Measurements from ENCODE around the gene ITGB5.

Gene ITGB5

DNA sequence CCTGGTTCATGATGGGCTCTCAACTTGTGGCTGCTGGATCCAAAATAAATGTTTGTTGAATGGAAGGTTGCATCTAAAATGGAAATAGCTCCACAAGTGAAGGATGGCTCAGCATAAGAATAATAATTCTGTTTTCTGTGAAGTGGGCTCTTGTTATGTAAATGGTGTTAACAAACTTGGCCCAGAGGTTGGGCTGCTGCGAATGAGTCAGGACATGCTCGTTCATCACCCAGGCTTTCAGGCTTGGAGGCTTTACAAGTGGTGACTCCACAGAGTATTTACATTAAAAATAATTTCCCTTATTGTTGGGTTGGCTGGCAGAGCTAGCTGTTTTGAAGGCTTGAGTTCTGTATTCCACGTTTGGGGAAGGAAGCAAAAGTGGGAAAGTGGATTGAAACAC, 60.5 kb downstream of the ITGB5 start:
- in situ Hi-C loops (cut with MboI; ENCODE audit: low pct_unique_long_range_greater_than_20kb, low sequenced_read_pairs), result no loop called here
- no peak for DNase-seq

GRCh38 chr3:124824286-124824915, 62.8 kb downstream of the ITGB5 start:
- in situ Hi-C loops (cut with MboI; ENCODE audit: low pct_unique_long_range_greater_than_20kb, low sequenced_read_pairs), result no loop called here

GRCh38 chr3:124823648-124824047, 63.5 kb downstream of the ITGB5 start:
- in situ Hi-C loops (cut with MboI; ENCODE audit: low pct_unique_long_range_greater_than_20kb, low sequenced_read_pairs), result no loop called here
- DNase-seq, result no peak

More at GRCh38 chr3:124824286-124824915, 62.8 kb downstream of the ITGB5 start:
- no peak for DNase-seq

GRCh38 chr3:124823206-124823605, 64.0 kb downstream of the ITGB5 start:
- DNase-seq, result no peak
- in situ Hi-C loops (cut with MboI; ENCODE audit: low pct_unique_long_range_greater_than_20kb, low sequenced_read_pairs), result no loop called here

- in situ Hi-C loops (cut with MboI; ENCODE audit: low pct_unique_long_range_greater_than_20kb, low sequenced_read_pairs), result no loop called here
- DNase-seq, result no peak
These were observed 65.8 kb downstream of the ITGB5 start for GRCh38 chr3:124821356-124821755.

DNA sequence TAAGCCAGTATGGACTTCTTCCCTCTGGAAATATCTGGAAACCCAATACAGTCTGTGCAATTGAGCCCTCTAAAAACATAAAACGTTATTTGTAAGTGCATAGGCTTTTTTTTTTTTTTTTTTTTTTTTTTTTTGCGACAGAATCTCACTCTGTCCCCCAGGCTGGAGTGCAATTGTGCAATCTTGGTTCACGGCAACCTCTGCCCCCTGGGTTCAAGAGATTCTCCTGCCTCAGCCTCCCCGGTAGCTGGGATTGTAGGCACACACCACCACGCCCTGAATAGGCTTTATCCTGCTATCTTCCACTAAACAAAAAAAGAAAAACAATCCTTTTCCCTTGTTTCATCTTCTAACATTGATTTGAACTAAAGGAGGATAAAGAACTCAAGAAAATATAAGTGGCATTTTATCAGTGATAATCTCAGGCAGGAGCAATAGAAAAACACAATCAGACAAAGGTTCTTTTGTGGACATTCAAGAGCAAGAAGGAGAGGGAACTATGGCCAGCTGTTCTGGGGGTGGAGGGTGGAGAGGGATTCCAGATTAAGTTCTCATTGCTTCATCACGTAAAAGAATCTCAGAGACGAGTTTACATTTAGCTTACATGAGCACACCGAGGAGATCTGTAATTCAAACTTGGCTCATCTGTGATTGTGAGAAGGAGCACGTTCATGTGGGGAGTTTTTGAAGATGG, 68.6 kb downstream of the ITGB5 start:
- no peak for DNase-seq
- in situ Hi-C loops (cut with MboI; ENCODE audit: low pct_unique_long_range_greater_than_20kb, low sequenced_read_pairs), result no loop called here

GRCh38 chr3:124817079-124817478, 70.1 kb downstream of the ITGB5 start:
- no peak for DNase-seq
- in situ Hi-C loops (cut with MboI; ENCODE audit: low pct_unique_long_range_greater_than_20kb, low sequenced_read_pairs), result no loop called here

DNA sequence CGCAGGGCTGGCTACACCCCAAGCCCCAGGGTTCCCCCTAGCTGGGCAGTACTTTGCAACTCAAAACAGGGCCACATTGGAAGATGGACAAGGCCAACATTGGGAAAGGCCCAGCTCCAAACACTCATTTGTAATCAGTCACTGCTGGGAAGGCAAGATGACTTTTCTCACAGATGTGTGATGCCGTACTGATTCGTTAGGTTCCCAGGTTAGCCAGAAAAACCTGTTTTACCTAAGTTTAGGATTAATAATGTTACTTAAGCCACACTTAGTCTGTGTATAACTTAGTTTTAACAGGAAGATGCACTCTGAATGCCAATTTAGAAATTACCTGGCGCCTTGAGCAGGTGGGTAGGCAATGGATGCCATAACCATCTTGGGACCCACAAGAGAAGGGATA, 71.0 kb downstream of the ITGB5 start:
- no peak for DNase-seq
- in situ Hi-C loops (cut with MboI; ENCODE audit: low pct_unique_long_range_greater_than_20kb, low sequenced_read_pairs), result no loop called here

DNA sequence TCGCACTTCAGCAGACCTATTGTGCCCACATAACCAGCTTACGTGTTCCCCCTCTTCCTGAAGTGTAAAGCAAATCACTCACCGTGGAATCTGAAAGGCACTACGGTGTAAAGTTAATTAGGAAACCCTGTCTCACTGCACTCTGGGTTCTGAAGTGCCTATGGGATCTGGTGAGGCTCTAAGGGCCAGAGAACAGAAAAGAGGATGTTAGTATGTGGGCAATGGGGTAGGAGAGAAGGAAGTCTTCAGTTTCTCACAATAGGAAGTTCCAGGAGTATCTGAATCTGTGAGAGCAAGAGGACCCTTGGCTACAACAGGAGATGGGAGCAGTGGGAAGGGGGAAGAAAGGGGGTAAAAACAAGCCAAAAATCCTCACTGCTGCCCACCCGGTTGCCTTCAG, 71.4 kb downstream of the ITGB5 start:
- DNase-seq, result no peak
- in situ Hi-C loops (cut with MboI; ENCODE audit: low pct_unique_long_range_greater_than_20kb, low sequenced_read_pairs), result no loop called here

DNA sequence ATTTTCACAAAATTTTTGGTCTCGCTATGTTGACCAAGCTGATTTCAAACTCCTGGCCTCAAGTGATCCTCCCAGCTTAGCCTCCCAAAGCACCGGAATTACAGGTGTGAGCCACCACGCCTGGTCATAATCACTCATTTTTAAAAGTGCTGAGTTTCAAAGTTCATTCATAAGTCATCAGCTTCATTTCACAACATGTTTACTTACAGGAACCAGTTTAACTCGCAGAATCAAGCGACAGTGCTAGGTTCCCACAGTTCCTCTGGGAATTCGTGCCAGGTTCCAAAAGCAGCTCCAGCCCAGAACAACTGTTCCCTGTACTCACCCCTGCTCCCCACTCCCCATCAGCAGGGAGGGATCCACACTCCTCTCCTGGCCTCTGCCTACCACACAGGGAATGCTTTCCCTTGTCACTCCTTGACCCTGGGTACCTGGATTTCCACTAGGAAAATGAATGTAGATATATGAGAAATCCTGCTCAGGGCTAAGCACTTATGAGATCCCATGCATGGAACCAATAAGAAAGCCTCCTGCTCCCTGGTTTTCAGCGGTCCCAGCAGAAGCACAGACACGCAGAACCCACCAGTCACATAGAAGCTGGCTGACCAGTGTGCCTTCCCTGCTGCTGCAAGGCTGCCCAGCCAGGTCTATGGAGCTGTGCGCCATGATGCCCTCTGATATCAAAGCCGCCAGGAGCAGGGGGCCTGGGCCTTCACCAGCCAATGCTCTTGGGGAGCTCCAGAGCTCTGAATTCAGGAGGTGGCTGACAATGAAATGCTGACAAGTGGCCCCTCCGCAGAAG, 72.3 kb downstream of the ITGB5 start:
- in situ Hi-C loops (cut with MboI; ENCODE audit: low pct_unique_long_range_greater_than_20kb, low sequenced_read_pairs), result no loop called here

GRCh38 chr3:124813541-124813940, 73.6 kb downstream of the ITGB5 start:
- no peak for DNase-seq
- in situ Hi-C loops (cut with MboI; ENCODE audit: low pct_unique_long_range_greater_than_20kb, low sequenced_read_pairs), result no loop called here

More for the DNA sequence above, 72.3 kb downstream of the ITGB5 start:
- no peak for DNase-seq

DNA sequence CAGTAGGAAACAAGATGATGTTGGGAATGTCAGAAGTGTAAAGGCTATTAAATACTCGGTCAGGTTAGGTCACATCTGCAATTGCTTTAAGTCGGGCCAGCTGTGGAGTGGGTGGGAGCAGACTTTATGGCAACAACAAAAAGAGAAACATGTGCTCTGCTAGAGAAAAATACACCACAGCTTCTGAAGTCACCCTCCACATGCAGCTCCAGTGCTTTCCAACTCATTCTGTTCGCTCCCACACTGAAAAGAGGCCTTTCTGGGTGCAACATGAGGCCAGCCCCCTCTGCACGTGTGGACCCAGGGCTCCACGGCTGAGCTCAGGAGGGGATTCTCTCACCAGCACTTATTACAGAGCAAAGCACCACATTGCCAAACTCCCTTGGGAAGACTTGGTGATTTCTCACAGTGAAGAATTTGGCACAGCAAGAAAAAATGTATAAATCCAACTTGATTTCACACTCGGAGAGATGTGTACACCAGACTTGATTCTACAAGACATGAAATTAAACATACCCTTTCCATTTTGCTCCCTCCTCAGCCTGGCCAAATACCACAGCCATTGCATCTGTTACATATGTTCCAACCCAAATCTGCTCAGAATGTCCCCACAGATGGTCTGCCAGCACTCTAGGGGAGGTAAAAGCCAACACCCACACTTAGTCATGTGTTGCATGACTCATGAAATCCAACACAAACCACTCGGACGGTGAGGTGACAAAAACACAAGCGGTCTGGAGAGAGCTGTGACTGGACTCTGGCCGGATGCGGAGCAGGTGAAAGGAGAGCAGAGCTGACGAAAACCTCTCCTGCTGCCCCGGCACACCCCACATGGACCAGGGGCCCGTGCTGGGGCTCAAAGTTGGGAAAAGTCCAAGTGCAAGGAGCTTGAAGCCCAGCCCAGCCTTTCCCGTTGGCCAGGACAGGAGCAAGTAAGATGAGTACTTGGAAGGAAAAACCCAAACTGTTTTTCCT, 74.6 kb downstream of the ITGB5 start:
- in situ Hi-C loops (cut with MboI; ENCODE audit: low pct_unique_long_range_greater_than_20kb, low sequenced_read_pairs), result no loop called here
- DNase-seq, result no peak

GRCh38 chr3:124811436-124811835, 75.7 kb downstream of the ITGB5 start:
- in situ Hi-C loops (cut with MboI; ENCODE audit: low pct_unique_long_range_greater_than_20kb, low sequenced_read_pairs), result no loop called here
- no peak for DNase-seq

GRCh38 chr3:124810970-124811369, 76.2 kb downstream of the ITGB5 start:
- DNase-seq, result no peak
- in situ Hi-C loops (cut with MboI; ENCODE audit: low pct_unique_long_range_greater_than_20kb, low sequenced_read_pairs), result no loop called here

DNA sequence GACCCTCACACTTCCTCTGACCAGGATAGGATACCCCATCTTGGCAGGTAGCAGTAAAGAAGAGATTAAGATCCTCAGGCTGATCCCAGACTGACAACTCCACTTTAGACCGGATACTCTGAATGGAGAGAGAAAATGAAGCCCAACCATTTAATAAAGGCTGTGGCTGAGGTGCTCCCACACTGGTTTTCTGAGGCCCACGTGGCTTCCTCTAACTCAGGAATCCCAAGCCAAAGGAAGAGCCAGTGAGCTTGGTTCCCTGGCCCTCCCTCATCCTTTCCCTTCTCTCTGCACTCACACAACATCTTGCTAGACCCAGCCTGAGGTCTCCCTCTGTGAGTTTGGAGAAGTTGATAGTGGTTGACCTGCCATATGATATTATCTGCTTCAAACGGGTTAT, 78.1 kb downstream of the ITGB5 start:
- in situ Hi-C loops (cut with MboI; ENCODE audit: low pct_unique_long_range_greater_than_20kb, low sequenced_read_pairs), result no loop called here
- DNase-seq, result no peak

DNA sequence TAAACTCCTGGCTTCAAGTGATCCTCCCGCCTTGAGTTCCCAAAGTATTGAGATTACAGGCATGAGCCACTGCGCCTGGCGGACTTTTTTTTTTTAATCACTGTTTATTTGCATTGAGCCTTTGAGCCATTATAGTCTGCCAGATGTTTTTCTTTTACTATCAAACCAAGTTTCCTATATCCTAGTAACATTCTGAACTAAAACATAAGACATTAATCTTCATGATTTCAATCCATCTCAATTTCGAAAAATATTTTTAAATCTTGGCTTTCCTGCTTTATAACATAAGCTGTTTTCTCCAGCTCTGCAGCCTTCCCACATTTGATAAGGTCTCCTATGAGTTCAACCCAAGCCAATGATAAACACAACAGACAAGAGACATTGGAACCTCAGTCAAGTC, 81.5 kb downstream of the ITGB5 start:
- in situ Hi-C loops (cut with MboI; ENCODE audit: low pct_unique_long_range_greater_than_20kb, low sequenced_read_pairs), result no loop called here
- DNase-seq, result no peak

DNA sequence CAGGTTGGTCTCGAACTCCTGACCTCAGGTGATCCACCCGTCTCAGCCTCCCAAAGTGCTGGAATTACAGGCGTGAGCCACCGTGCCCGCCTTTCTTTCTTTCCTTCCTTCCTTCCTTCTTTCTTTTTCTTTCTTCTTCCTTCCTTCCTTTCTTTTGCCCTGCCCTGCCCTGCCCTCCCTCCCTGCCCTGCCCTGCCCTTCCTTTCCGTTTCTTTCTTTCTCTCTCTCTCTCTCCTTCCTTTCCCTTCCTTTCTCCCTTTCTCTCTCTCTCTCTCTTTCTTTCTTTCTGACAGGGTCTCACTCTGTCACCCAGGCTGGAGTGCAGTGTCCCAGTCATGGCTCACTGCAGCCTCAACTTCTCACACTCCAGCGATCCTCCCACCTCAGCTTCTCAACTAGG, 82.3 kb downstream of the ITGB5 start:
- no peak for DNase-seq
- in situ Hi-C loops (cut with MboI; ENCODE audit: low pct_unique_long_range_greater_than_20kb, low sequenced_read_pairs), result no loop called here

DNA sequence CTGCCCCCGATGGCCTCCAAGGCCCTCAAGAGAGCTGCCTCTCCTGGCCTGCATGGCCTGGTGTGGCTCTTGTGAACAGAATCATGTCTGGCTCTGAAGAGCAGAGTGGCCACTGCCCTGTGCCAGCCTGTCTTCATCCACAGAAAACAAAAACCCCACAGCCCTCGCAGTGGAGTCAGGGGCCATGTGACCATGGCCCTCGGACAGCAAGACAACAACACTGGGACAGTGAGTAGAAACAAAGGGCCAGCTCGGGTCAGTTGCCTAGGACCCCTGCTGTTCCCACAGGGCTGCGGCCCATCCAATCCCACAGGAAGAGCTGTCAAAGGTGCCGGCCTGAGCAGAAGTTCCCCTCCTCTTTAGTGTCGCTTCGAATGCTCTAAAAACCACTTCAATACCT, 84.5 kb downstream of the ITGB5 start:
- no peak for DNase-seq
- in situ Hi-C loops (cut with MboI; ENCODE audit: low pct_unique_long_range_greater_than_20kb, low sequenced_read_pairs), result no loop called here

GRCh38 chr3:124802061-124802698, 85.0 kb downstream of the ITGB5 start:
- in situ Hi-C loops (cut with MboI; ENCODE audit: low pct_unique_long_range_greater_than_20kb, low sequenced_read_pairs), result no loop called here
- DNase-seq, result no peak
